GM19455 (cell line): ENCODE results near the gene KRTAP13-2.

ENCODE experiments used
- ATAC-seq: cut with Tn5 transposase; IDR thresholded peaks from one replicate; pipeline ENCODE4 v1.9.1; 2021; ENCODE audit not compliant: unreplicated experiment

KRTAP13-2 gene

DNA sequence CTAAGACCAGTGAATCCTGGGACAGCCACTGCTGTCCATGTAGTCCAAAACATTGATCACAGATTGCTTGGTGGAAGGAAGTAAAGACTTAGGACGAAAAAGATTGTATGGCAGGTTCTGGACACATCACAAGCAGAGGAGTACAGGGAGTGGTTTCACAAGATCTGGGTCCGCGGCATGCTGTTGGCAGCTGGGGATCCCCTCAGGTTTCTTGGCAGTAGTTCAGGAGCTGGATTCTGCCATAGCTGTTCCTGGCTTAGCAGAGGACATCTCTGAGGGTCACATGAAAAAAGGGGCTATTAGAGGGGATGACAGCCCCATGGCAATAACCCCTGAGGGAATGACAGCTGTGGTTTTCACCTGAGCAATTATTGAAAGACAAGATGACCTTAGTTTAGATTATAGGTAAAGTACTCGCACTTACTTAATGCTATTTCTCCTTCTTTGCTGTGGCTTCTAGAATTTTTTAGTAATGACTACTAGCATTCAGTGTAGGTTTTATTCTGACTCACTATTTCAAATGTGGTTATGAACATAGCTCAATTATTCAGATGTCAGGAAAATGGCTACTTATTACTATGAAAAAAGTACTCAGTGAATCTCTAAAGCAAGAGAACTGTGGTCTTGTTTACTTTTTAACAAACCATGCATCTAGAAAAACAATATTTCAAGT is 42.7 kb downstream of the KRTAP13-2 start:
- ATAC-seq = no peak

DNA sequence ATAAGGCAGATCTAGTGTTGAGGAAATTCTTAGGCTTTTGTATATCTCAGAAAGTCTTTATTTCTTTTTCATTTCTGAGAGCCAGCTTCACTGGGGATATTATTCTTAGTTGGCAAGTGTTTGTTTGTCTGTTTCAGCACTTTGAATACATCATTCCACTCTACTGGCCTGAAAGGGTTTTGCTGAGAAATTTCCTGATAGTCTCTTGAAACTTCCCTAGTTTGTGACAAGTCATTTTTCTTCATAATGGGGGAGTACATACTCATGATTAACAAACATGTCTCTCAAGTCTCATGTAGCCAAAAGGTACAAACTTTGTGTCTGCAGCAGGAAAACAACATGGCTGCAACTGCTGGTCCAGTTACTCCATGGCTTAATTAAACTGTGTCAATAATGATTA is 45.7 kb downstream of the KRTAP13-2 start:
- ATAC-seq = no peak
